HepG2 (cell line): ENCODE data around the gene DPY19L1. TPM values are rescaled to one million over a fixed set of nuclear protein-coding genes. Genes with fewer than 3 reads are reported as not detected.
A peak's percentile ranks its signal among the peaks of the same experiment; 100 is the strongest.

Experiments
- ATF1 ChIP-seq: IDR thresholded peaks from 2 replicates; pipeline ENCODE4 v1.6.1; 2016; ENCODE audit warnings: mild to moderate bottlenecking, control low read depth
- CHD4 ChIP-seq: fragments of 200-600 bp; sonication (generic); IDR thresholded peaks from 2 replicates; pipeline ENCODE4 v1.7.0; 2017; ENCODE audit warnings: mild to moderate bottlenecking, low read length, borderline replicate concordance
- EEA1 ChIP-seq: sonication (generic); formaldehyde crosslinking; IDR thresholded peaks from 2 replicates; pipeline ENCODE4 v1.5.1; 2020; ENCODE audit warnings: mild to moderate bottlenecking, missing genetic modification reagents, borderline replicate concordance
- FOSL1 ChIP-seq: sonication (generic); formaldehyde crosslinking; IDR thresholded peaks from 2 replicates; pipeline ENCODE4 v1.9.0; 2021; ENCODE audit warnings: missing genetic modification reagents, borderline replicate concordance
- FOXJ3 ChIP-seq: sonication (generic); formaldehyde crosslinking; IDR thresholded peaks from 2 replicates; pipeline ENCODE4 v1.4.0; 2020; ENCODE audit warnings: missing genetic modification reagents, mild to moderate bottlenecking, borderline replicate concordance
- GFI1 ChIP-seq: sonication (generic); formaldehyde crosslinking; IDR thresholded peaks from 2 replicates; pipeline ENCODE4 v1.5.0; 2020; ENCODE audit warnings: missing genetic modification reagents, mild to moderate bottlenecking, borderline replicate concordance
- JDP2 ChIP-seq: sonication (generic); formaldehyde crosslinking; IDR thresholded peaks from 2 replicates; pipeline ENCODE4 v1.8.1; 2022; ENCODE audit warnings: missing genetic modification reagents, borderline replicate concordance
- MAF1 ChIP-seq: sonication (generic); formaldehyde crosslinking; IDR thresholded peaks from 2 replicates; pipeline ENCODE4 v1.5.0; 2020; ENCODE audit warnings: missing genetic modification reagents, borderline replicate concordance
- MEIS2 ChIP-seq: sonication (generic); formaldehyde crosslinking; IDR thresholded peaks from 2 replicates; pipeline ENCODE4 v1.9.0; 2021; ENCODE audit warnings: mild to moderate bottlenecking, missing genetic modification reagents
- MXD4 ChIP-seq: IDR thresholded peaks from 2 replicates; pipeline ENCODE4 v1.6.1; 2016; ENCODE audit warnings: mild to moderate bottlenecking, missing biosample characterization, missing genetic modification reagents
- NFE2L1 ChIP-seq: sonication (generic); formaldehyde crosslinking; IDR thresholded peaks from 2 replicates; pipeline ENCODE4 v1.4.0; 2020; ENCODE audit warnings: missing genetic modification reagents, mild to moderate bottlenecking, borderline replicate concordance
- NKX3-1 ChIP-seq: sonication (generic); formaldehyde crosslinking; IDR thresholded peaks from 2 replicates; pipeline ENCODE4 v1.5.0; 2020; ENCODE audit warnings: missing genetic modification reagents
- RARA ChIP-seq: IDR thresholded peaks from 2 replicates; pipeline ENCODE4 v1.6.1; 2016; ENCODE audit warnings: missing genetic modification reagents, missing compliant biosample characterization
- REPIN1 ChIP-seq: sonication (generic); formaldehyde crosslinking; IDR thresholded peaks from 2 replicates; pipeline ENCODE4 v1.8.0; 2022; ENCODE audit warnings: missing genetic modification reagents, low read depth, mild to moderate bottlenecking, borderline replicate concordance
- SIX4 ChIP-seq: sonication (generic); formaldehyde crosslinking; IDR thresholded peaks from 2 replicates; pipeline ENCODE4 v1.4.0; 2020; ENCODE audit warnings: missing genetic modification reagents
- SP140L ChIP-seq: sonication (generic); formaldehyde crosslinking; IDR thresholded peaks from 2 replicates; pipeline ENCODE4 v1.4.0; 2020; ENCODE audit warnings: missing genetic modification reagents, borderline replicate concordance
- ZBTB1 ChIP-seq: sonication (generic); formaldehyde crosslinking; IDR thresholded peaks from 2 replicates; pipeline ENCODE4 v1.4.0; 2020; ENCODE audit warnings: missing genetic modification reagents, borderline replicate concordance
- ZBTB3 ChIP-seq: sonication (generic); formaldehyde crosslinking; IDR thresholded peaks from 2 replicates; pipeline ENCODE4 v1.4.0; 2020; ENCODE audit warnings: low read depth, mild to moderate bottlenecking, moderate library complexity, missing genetic modification reagents, borderline replicate concordance
- ZMYM3 ChIP-seq: sonication (generic); formaldehyde crosslinking; IDR thresholded peaks from 2 replicates; pipeline ENCODE4 v1.5.1; 2020; ENCODE audit warnings: mild to moderate bottlenecking, missing genetic modification reagents
- ZNF292 ChIP-seq: sonication (generic); formaldehyde crosslinking; IDR thresholded peaks from 2 replicates; pipeline ENCODE4 v1.8.1; 2022; ENCODE audit warnings: mild to moderate bottlenecking, low read depth, missing genetic modification reagents, borderline replicate concordance
- ZNF430 ChIP-seq: sonication (generic); formaldehyde crosslinking; IDR thresholded peaks from 2 replicates; pipeline ENCODE4 v1.9.0; 2021; ENCODE audit warnings: mild to moderate bottlenecking, missing genetic modification reagents
- ZNF432 ChIP-seq: sonication (generic); formaldehyde crosslinking; IDR thresholded peaks from 2 replicates; pipeline ENCODE4 v1.5.0; 2020; ENCODE audit warnings: missing genetic modification reagents, mild to moderate bottlenecking, borderline replicate concordance
- ZNF530 ChIP-seq: sonication (generic); formaldehyde crosslinking; IDR thresholded peaks from 2 replicates; pipeline ENCODE4 v1.5.0; 2020; ENCODE audit warnings: low read depth, mild to moderate bottlenecking, missing genetic modification reagents
- ZNF746 ChIP-seq: sonication (generic); formaldehyde crosslinking; IDR thresholded peaks from 2 replicates; pipeline ENCODE4 v1.8.0; 2022; ENCODE audit warnings: mild to moderate bottlenecking, missing genetic modification reagents
- ZNF878 ChIP-seq: sonication (generic); formaldehyde crosslinking; IDR thresholded peaks from 2 replicates; pipeline ENCODE4 v1.8.1; 2023; ENCODE audit warnings: mild to moderate bottlenecking, missing genetic modification reagents, moderate library complexity
- polyA plus RNA-seq, 8 experiments: library from polyadenylated mRNA; depleted of rRNA in 3 of 8; stranded (reverse) in 7 of 8; unstranded in 1 of 8; fragments of >200 nt; fragmentation: Illumina TruSeq in 4 of 8; extraction: Trizol in 4 of 8; gene quantifications; 2 replicates each; pipeline versions ENCODE4 v1.2.1 to v1.2.3, GENCODE V29; 2011 to 2016; ENCODE audit warnings: low read depth in 4 of 8, missing spikeins in 1 of 8, mixed read lengths in 1 of 8; ENCODE audit not compliant: insufficient read depth in 1 of 8
- total RNA-seq, 5 experiments: library from RNA; depleted of rRNA; stranded (reverse); fragments of >200 nt; fragmentation: Illumina TruSeq; extraction: Trizol; gene quantifications; 2 replicates each; pipeline ENCODE4 v1.2.3, GENCODE V29; 2016; ENCODE audit warnings: low read depth in 1 of 5
- TF ChIP-seq, protein P1 (sequence below): sonication (generic); formaldehyde crosslinking; IDR thresholded peaks from 2 replicates; pipeline ENCODE4 v1.8.1; 2023; ENCODE audit warnings: mild to moderate bottlenecking, inconsistent platforms, moderate library complexity, missing genetic modification reagents, borderline replicate concordance
- TF ChIP-seq, protein P2 (sequence below): IDR thresholded peaks from 2 replicates; pipeline ENCODE4 v1.6.1; 2016
- TF ChIP-seq, protein P3 (sequence below): IDR thresholded peaks from 2 replicates; pipeline ENCODE4 v1.6.1; 2016; ENCODE audit warnings: missing genetic modification reagents, missing compliant biosample characterization
- TF ChIP-seq, protein P4 (sequence below): sonication (generic); formaldehyde crosslinking; IDR thresholded peaks from 2 replicates; pipeline ENCODE4 v1.4.0; 2020; ENCODE audit warnings: mild to moderate bottlenecking, missing genetic modification reagents

The DPY19L1 gene
- total and polyA plus RNA-seq, 2 of the 13 experiments (the other 11 are each of a cell fraction or from before 2014, with no cell fraction given), result 18.9 to 32.6 TPM

DNA sequence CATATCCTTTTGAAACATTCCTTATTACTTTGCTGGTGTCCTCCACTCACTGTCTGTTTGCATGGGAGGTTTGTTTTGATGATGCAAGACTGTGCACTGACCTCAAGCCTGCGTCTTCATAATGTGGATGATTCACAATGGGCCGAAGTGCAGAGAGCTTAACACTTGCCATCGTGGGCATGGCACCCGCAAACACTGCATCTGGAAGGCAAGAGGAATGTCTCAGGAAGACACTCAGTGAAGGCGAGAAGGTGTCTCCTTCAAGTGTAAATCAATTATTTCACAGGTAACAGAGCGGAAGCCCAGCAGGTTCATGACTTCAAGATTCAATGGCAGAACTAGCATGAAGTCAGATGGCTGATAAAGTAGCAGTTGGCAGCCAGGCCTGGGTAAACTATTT lies 98.1 kb downstream of the DPY19L1 start (continued):
- TF ChIP-seq, protein P1, sequence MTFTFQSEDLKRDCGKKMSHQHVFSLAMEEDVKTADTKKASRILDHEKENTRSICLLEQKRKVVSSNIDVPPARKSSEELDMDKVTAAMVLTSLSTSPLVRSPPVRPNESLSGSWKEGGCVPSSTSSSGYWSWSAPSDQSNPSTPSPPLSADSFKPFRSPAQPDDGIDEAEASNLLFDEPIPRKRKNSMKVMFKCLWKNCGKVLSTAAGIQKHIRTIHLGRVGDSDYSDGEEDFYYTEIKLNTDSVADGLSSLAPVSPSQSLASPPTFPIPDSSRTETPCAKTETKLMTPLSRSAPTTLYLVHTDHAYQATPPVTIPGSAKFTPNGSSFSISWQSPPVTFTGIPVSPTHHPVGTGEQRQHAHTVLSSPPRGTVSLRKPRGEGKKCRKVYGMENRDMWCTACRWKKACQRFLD, result no peak
- TF ChIP-seq NKX3-1 (CRISPR knock-in tag) (no peak), ZNF432 (no peak), ZBTB1 (CRISPR knock-in tag) (no peak), ZNF292 (CRISPR knock-in tag) (peak; percentile 61; the same call in 1 of the 2 replicates), ZNF530 (CRISPR knock-in tag) (no peak), FOSL1 (no peak), GFI1 (CRISPR knock-in tag) (no peak), REPIN1 (0 out of 2 replicates have a peak, but pooled peaks have one; percentile 17), ZBTB3 (CRISPR knock-in tag) (no peak), MEIS2 (CRISPR knock-in tag) (no peak), RARA (CRISPR knock-in tag) (peak; percentile 70), ATF1 (peak; percentile 46), SIX4 (CRISPR knock-in tag) (no peak), NFE2L1 (CRISPR knock-in tag) (no peak), FOXJ3 (no peak), JDP2 (no peak), CHD4 (no peak), ZNF878 (no peak), MXD4 (CRISPR knock-in tag) (0 out of 2 replicates have a peak, but pooled peaks have one; percentile 34), SP140L (CRISPR knock-in tag) (no peak), ZNF430 (CRISPR knock-in tag) (no peak), MAF1 (CRISPR knock-in tag) (no peak), EEA1 (CRISPR knock-in tag) (no peak), ZNF746 (CRISPR knock-in tag) (no peak), ZMYM3 (CRISPR knock-in tag) (0 out of 2 replicates have a peak, but pooled peaks have one; percentile 28)
- TF ChIP-seq, protein P2, sequence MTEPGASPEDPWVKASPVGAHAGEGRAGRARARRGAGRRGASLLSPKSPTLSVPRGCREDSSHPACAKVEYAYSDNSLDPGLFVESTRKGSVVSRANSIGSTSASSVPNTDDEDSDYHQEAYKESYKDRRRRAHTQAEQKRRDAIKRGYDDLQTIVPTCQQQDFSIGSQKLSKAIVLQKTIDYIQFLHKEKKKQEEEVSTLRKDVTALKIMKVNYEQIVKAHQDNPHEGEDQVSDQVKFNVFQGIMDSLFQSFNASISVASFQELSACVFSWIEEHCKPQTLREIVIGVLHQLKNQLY, result no peak; the same call in 1 of the 2 replicates
- TF ChIP-seq, protein P3, sequence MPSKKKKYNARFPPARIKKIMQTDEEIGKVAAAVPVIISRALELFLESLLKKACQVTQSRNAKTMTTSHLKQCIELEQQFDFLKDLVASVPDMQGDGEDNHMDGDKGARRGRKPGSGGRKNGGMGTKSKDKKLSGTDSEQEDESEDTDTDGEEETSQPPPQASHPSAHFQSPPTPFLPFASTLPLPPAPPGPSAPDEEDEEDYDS (CRISPR knock-in tag), result no peak; the same call in 1 of the 2 replicates
- TF ChIP-seq, protein P4, sequence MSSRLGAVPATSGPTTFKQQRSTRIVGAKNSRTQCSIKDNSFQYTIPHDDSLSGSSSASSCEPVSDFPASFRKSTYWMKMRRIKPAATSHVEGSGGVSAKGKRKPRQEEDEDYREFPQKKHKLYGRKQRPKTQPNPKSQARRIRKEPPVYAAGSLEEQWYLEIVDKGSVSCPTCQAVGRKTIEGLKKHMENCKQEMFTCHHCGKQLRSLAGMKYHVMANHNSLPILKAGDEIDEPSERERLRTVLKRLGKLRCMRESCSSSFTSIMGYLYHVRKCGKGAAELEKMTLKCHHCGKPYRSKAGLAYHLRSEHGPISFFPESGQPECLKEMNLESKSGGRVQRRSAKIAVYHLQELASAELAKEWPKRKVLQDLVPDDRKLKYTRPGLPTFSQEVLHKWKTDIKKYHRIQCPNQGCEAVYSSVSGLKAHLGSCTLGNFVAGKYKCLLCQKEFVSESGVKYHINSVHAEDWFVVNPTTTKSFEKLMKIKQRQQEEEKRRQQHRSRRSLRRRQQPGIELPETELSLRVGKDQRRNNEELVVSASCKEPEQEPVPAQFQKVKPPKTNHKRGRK, result no peak
